Kasumi-1 (cell line): ENCODE results near the gene GFER.
"Not testable (repeated sequence)": the region's sequence is repeated elsewhere in the genome, so short reads cannot be mapped to it uniquely, and the experiment has no call there.

Experiments used
- DNase-seq, 2 experiments: peaks; one replicate each; lab custom pipeline; 2025; lab: John Stamatoyannopoulos, UW

The GFER gene

DNA sequence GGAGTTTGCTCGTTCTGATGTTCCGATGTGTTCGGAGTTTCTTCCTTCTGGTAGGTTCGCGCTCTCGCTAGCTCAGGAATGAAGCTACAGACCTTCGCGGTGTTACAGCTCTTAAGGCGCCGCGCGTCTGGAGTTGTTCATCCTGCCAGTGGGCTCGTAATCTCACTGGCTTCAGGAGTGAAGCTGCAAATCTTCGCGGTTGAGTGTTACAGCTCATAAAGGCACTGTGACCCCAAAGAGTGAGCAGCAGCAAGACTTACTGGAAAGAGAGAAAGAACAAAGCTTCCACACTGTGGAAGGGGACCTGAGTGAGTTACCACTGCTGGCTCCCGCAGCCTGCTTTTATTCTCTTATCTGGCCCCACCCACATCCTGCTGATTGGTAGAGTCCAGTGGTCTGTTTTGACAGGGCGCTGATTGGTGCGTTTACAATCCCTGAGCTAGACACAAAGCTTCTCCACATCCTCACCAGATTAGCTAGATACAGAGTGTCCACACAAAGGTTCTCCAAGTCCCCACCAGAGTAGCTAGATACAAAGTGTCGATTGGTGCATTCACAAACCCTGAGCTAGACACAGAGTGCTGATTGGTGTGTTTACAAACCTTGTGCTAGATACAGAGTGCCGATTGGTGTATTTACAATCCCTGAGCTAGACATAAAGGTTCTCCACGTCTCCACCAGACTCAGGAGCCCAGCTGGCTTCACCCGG, 26.4 kb upstream of the GFER start:
- not testable (repeated sequence) for DNase-seq

DNA sequence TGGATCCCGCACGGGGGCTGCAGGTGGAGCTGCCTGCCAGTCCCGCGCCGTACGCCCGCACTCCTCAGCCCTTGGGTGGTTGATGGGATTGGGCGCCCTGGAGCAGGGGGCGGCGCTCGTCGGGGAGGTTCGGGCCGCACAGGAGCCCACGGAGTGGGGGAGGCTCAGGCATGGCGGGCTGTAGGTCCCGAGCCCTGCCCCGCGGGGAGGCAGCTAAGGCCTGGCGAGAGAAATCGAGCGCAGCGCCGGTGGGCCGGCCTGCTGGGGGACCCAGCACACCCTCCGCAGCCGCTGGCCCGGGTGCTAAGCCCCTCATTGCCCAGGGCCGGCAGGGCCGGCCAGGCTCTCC, 25.9 kb upstream of the GFER start:
- not testable (repeated sequence) for DNase-seq

DNA sequence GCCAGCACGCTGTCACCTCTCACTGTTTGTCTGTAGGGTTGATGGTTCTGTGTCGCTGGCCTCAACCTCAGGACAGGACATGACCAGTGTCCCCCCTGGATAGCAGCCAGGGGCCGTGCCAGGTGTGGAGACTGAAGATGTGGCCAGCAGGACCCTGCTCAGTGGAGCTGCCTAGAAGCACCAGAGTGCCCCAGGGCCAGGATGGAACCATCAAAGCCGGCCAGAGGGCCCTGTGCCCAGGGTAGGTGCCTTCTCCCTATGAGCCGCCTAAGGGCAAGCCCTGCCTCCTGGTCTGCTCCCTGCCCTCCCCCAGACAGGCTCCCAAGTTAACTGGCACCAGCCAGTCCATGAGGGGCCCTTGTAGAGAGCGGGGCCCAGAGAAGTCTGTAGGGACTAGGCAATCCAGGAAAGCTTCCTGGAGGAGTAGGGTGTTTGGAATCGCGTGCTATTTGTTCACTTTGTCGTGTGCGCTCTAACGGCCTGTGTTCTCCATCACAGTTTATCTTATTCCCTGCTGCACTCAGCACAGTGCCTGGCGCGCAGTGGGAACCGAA, 25.2 kb upstream of the GFER start:
- DNase-seq = no peak

GRCh38 chr16:1959269-1960039, 24.5 kb upstream of the GFER start, which contains the start of gene NDUFB10:
Gene NDUFB10, plus strand, starts transcription at chr16:1959538. Its CDS starts 87 bp downstream, at chr16:1959625.
- DNase-seq = peak; percentile 30 to 55

DNA sequence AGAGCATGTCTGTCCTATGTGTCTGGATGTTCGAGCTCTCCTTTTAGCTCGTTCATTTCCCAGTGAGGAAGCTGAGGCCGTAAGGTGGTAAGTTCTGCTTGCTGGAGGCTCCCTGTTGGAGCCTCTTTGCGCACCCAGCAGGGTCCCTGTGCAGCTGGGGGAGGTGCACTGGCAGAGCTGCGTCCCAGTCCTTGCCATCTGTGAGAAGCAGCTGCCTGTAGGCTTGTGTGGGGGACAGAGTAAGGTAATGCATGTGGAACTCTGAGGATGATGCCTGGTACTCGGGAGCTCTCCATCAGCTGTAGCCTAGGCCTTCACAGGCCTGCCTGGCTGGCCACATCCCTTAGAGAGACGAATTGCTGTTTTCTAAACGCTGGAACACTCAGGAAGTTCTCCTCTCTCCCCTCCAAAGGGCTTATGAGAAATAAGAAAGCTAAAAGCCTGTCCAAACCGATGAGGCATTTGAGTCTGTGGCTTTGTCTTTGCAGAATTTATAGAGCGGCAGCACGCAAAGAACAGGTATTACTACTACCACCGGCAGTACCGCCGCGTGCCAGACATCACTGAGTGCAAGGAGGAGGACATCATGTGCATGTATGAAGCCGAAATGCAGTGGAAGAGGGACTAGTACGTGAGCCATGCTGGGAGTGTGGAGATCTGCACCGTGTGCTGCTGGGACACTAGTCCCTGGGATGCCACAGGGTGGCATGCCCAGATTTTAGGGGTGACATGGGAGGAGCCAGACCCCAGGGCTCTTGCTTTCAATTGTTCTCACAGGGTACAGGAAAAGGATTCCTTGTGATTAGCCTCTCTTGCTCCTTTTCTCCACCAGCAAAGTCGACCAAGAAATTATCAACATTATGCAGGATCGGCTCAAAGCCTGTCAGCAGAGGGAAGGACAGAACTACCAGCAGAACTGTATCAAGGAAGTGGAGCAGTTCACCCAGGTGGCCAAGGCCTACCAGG, 23.0 kb upstream of the GFER start:
- DNase-seq = peak; percentile 26 to 39

- DNase-seq = peak in 1 of 2 experiments; percentile 39
Observed at GRCh38 chr16:1961651-1962067, 22.3 kb upstream of the GFER start.

- not testable (repeated sequence) for DNase-seq
Observed at GRCh38 chr16:1962161-1963153, 21.5 kb upstream of the GFER start.

DNA sequence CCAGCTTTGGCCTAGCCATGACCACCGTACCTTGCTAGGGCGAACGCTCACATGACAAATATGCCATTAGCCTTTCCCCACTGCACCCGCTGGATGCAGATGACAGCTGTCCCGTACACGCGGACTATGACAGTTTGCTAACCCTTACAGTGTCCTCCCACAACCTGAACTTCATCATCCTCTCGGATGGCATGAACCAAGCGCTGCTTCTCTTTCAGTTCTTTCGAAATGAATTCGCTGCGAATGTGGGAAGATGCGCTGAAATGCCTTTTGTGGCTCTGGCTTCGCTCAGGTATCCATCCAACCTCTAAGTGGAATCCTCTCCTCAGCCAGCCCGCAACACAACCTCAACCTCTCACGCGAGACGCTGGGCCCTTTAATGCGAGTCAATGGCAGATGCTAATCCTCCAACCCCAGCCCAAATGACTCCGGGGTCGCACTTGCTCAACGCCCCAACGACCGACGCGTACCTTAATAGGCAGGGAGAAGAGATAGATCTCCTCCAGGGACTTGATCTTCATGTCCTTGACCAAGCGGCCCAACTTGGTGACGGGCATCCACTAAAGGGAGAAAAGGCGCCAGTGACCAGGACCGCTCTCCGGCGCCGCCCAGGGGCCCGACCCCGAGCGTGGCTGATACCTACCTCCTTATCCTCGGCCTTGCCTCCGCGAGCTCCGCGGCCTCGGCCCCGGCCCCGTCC, 20.0 kb upstream of the GFER start:
- no peak for DNase-seq

GRCh38 chr16:1964506-1965395, 19.2 kb upstream of the GFER start, which contains the start of gene RPS2:
Gene RPS2, minus strand, starts transcription at chr16:1964826. Its CDS starts 201 bp downstream, at chr16:1964625.
- peak; percentile 83 to 84 for DNase-seq

DNA sequence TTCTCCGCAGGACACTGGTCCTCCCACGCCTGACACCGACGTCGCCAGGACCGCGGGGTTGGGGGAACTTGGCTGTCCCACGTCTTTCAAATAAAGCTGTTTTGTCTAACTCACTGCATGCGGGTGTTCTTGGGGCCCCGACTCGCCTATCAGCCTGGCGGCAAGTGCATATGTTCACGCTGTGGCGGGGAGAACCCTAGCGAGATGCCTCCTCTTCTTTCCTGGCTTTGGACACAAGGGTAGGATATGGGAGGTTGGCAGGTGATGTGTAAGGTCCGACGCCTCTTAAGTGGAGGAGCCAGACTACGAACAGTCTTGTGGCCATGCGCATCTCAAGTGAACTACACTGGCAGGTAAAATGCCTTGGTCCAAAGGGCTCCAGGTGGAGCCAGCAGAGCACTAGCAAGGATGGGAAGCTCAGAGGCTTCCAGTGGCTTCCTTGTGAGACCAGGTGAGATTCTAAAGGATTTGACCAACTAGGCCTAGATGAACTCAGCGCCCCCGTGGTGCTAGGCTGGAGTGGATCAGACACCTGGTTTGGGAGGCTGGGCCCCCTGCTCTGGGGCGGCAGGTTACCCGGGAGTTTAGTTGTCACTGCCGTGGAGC, 18.5 kb upstream of the GFER start:
- no peak for DNase-seq

DNA sequence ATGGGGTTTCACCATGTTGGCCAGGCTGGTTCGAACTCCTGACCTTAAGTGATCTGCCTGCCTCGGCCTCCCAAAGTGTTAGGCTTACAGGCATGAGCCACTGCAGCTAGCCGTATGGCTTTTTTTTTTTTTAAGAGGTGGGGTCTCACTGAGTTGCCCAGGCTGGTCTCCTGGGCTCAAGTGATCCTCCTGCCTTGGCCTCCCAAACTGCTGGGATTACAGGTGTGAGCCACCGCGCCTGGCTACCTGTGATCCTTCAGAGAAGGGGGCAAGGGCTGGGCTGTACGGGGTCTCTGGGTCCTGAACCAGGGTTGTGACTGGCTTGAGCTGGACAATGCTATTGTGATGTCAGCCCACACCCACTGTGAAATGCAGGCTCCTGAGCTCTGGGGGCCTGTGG, 17.5 kb upstream of the GFER start, which contains the start of gene RNF151:
Gene RNF151 (plus strand): TSS at position 397 of the 400 bp plus-strand sequence. CDS start 26 bp downstream, outside the sequence.
- DNase-seq = no peak

DNA sequence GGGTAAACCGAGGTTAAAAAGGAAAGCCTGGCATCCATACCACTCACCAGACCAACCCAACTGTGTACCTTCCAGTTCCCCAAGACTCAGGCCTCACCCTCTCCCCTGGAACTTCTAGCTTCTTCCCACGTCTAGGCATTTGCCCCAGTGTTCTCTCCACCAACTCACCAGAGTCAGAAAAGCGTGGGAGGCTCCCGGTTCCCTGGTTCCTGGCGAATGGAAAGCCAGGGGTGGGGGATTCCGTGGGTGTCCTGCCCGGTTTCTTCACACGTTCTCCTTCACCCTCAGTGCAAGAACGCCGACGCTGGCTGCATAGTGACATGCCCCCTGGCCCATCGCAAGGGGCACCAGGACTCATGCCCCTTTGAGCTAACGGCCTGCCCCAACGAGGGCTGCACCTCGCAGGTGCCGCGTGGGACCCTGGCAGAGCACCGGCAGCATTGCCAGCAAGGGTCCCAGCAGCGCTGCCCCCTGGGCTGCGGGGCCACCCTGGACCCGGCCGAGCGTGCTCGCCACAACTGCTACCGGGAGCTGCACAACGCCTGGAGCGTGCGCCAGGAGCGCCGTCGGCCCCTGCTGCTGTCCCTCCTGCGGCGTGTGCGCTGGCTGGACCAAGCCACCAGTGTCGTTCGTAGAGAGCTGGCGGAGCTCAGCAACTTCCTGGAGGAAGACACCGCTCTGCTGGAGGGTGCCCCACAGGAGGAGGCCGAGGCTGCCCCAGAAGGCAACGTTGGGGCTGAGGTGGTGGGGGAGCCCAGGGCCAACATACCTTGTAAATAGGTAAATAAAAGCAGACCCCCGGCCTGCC, 15.6 kb upstream of the GFER start:
- DNase-seq = no peak

GRCh38 chr16:1971796-1972489, 12.1 kb upstream of the GFER start, which contains the start of gene TBL3:
Gene TBL3, plus strand, starts transcription at chr16:1972053. Its CDS starts 112 bp downstream, at chr16:1972165.
- peak; percentile 62 to 73 for DNase-seq

- no peak for DNase-seq
Observed at GRCh38 chr16:1972490-1972877, 11.5 kb upstream of the GFER start.

DNA sequence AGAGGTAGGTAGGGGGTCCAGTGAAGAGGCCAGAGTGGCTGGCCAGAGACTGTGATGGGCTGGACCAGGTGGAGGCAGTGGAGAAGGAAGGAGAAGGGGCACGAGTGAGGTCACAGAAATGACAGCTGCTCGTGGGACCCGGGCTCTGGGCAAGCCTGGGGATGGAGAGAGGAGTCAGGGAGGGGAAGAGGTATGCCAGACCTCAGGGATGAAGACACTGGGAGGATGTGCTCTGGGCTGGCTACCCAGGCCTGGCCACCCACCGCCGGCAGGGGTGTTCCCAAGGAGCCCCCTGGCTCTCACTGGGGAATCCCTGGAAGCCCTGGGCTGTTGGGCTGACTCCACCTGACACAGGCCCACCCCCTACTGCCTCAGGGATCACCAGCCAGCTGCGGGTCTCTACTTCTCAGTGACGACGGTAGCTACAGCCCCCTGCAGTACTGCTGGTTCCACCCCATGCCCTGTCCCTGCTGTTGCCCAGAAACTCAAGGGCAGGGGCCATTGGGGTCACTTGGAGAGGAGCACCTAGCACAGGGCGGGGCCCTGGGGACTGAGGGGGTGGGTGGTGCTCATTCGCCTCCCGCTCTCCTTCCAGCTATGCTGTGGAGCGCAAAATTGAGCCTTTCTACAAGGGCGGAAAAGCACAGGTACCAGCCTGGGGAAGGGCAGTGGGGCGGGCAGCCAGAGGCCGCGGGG, 10.4 kb upstream of the GFER start:
- DNase-seq = no peak
